ENCODE data around the gene SKIDA1. TPM values are rescaled to one million over a fixed set of nuclear protein-coding genes. Genes with fewer than 3 reads are reported as not detected.

Gene SKIDA1
- total RNA-seq, 1 donor: 0.36 TPM

- Histone ChIP-seq H3K27ac (ENCODE audit: low read depth, low read length) (no peak overlapping the region), H3K27me3 (ENCODE audit: insufficient read depth, low read length) (peaks cover 3% of the 10 kb centered on the region), H3K79me2 (ENCODE audit: insufficient read depth, low read length) (no peaks in the 10 kb centered on the region), H3K4me2 (ENCODE audit: insufficient read depth, low read length) (no peak overlapping the region), H3K4me1 (ENCODE audit: insufficient read depth, low read length) (no peaks in the 10 kb centered on the region), H4K20me1 (ENCODE audit: insufficient read depth, low read length) (no peaks in the 10 kb centered on the region), H3K9me3 (ENCODE audit: low read depth, low read length) (no peaks in the 10 kb centered on the region), H3K4me3 (ENCODE audit: insufficient read depth, low read length) (no peak overlapping the region), H2AFZ (ENCODE audit: low read length) (no peak overlapping the region), H3K36me3 (ENCODE audit: insufficient read depth, low read length) (no peaks in the 10 kb centered on the region)
- no peak for TF ChIP-seq CTCF (IDR thresholded peaks at IDR 0.05; ENCODE audit: extremely low read depth, low read depth, low read length)
- peak; percentile 63 for DNase-seq (ENCODE audit: insufficient read length, low spot score, missing footprints)
Measured at GRCh38 chr10:21505711-21506278, 19.7 kb downstream of the SKIDA1 start.

GRCh38 chr10:21503542-21503941 is 21.9 kb downstream of the SKIDA1 start:
- H3K4me2 ChIP-seq (ENCODE audit: insufficient read depth, low read length): no peak overlapping the region
- no peak overlapping the region for H3K4me3 ChIP-seq (ENCODE audit: insufficient read depth, low read length)
- H3K79me2 ChIP-seq (ENCODE audit: insufficient read depth, low read length): no peaks in the 10 kb centered on the region
- H3K27ac ChIP-seq (ENCODE audit: low read depth, low read length): no peak overlapping the region
- peaks cover 14% of the 10 kb centered on the region for H3K27me3 ChIP-seq (ENCODE audit: insufficient read depth, low read length)
- no peaks in the 10 kb centered on the region for H4K20me1 ChIP-seq (ENCODE audit: insufficient read depth, low read length)
- no peaks in the 10 kb centered on the region for H3K9me3 ChIP-seq (ENCODE audit: low read depth, low read length)
- no peak for DNase-seq (ENCODE audit: insufficient read length, low spot score, missing footprints)
- H2AFZ ChIP-seq (ENCODE audit: low read length): no peak overlapping the region
- H3K36me3 ChIP-seq (ENCODE audit: insufficient read depth, low read length): no peaks in the 10 kb centered on the region
- no peak for TF ChIP-seq CTCF (IDR thresholded peaks at IDR 0.05; ENCODE audit: extremely low read depth, low read depth, low read length)
- H3K4me1 ChIP-seq (ENCODE audit: insufficient read depth, low read length): no peaks in the 10 kb centered on the region

GRCh38 chr10:21502348-21502740 is 23.1 kb downstream of the SKIDA1 start:
- Histone ChIP-seq H3K27me3 (ENCODE audit: insufficient read depth, low read length) (peaks cover 20% of the 10 kb centered on the region), H4K20me1 (ENCODE audit: insufficient read depth, low read length) (no peaks in the 10 kb centered on the region), H3K4me1 (ENCODE audit: insufficient read depth, low read length) (peaks cover 1% of the 10 kb centered on the region), H3K36me3 (ENCODE audit: insufficient read depth, low read length) (no peaks in the 10 kb centered on the region), H3K27ac (ENCODE audit: low read depth, low read length) (no peak overlapping the region), H3K4me3 (ENCODE audit: insufficient read depth, low read length) (no peak overlapping the region), H3K9me3 (ENCODE audit: low read depth, low read length) (no peaks in the 10 kb centered on the region), H3K79me2 (ENCODE audit: insufficient read depth, low read length) (no peaks in the 10 kb centered on the region), H2AFZ (ENCODE audit: low read length) (no peak overlapping the region), H3K4me2 (ENCODE audit: insufficient read depth, low read length) (no peak overlapping the region)
- no peak for TF ChIP-seq CTCF (IDR thresholded peaks at IDR 0.05; ENCODE audit: extremely low read depth, low read depth, low read length)
- peak; percentile 71 for DNase-seq (ENCODE audit: insufficient read length, low spot score, missing footprints)

GRCh38 chr10:21501731-21502347 is 23.6 kb downstream of the SKIDA1 start:
- Histone ChIP-seq H3K27me3 (ENCODE audit: insufficient read depth, low read length) (peaks cover 22% of the 10 kb centered on the region), H3K36me3 (ENCODE audit: insufficient read depth, low read length) (no peaks in the 10 kb centered on the region), H2AFZ (ENCODE audit: low read length) (no peak overlapping the region), H3K4me1 (ENCODE audit: insufficient read depth, low read length) (peaks cover 3% of the 10 kb centered on the region), H3K27ac (ENCODE audit: low read depth, low read length) (no peak overlapping the region), H3K4me2 (ENCODE audit: insufficient read depth, low read length) (no peak overlapping the region), H4K20me1 (ENCODE audit: insufficient read depth, low read length) (no peaks in the 10 kb centered on the region), H3K9me3 (ENCODE audit: low read depth, low read length) (no peaks in the 10 kb centered on the region), H3K4me3 (ENCODE audit: insufficient read depth, low read length) (no peak overlapping the region), H3K79me2 (ENCODE audit: insufficient read depth, low read length) (no peaks in the 10 kb centered on the region)
- TF ChIP-seq CTCF (IDR thresholded peaks at IDR 0.05; ENCODE audit: extremely low read depth, low read depth, low read length): no peak
- no peak for DNase-seq (ENCODE audit: insufficient read length, low spot score, missing footprints)
